Measurements from ENCODE around the gene CDKN1C.

CDKN1C gene

GRCh38 chr11:2916114-2916891 is 30.7 kb upstream of the CDKN1C start:
- H3K4me1 ChIP-seq (ENCODE audit: control insufficient read depth in 2 of 2, insufficient read depth in 1 of 2, low read depth in 1 of 2, low read length in 2 of 2): peaks cover 5 to 20% of the 10 kb centered on the region in 2 donors
- no peak overlapping the region for H3K4ac ChIP-seq (ENCODE audit: low read length)
- WGBS, 2 donors (ENCODE audit: extremely low coverage in 2 of 2, insufficient read length in 2 of 2, insufficient replicate concordance in 1 of 2): no CpG with 5 or more reads among the region's 20 CpGs
- H3K27me3 ChIP-seq (ENCODE audit: control insufficient read depth in 3 of 3, insufficient read depth in 3 of 3, low read depth in 1 of 3, low read length in 3 of 3): no peaks in the 10 kb centered on the region
- H2BK12ac ChIP-seq (ENCODE audit: low read length): peak overlapping the region; percentile 41
- no peak overlapping the region for H2AFZ ChIP-seq (ENCODE audit: low read length)
- no peak overlapping the region for H4K8ac ChIP-seq (ENCODE audit: low read depth, low read length)
- H3K23ac ChIP-seq (ENCODE audit: low read depth, low read length, poor library complexity): no peak overlapping the region
- no peak overlapping the region for H3K4me3 ChIP-seq (ENCODE audit: low read length in 2 of 2)
- H3K14ac ChIP-seq (ENCODE audit: low read length): peak overlapping the region; percentile 38
- peak overlapping the region; percentile 57 for H3K18ac ChIP-seq (ENCODE audit: low read length)
- no peaks in the 10 kb centered on the region for H3K36me3 ChIP-seq (replicated peaks in 1 of 2; ENCODE audit: control insufficient read depth in 2 of 2, insufficient read depth in 2 of 2, low read length in 2 of 2)
- no peak overlapping the region for H3K9ac ChIP-seq (ENCODE audit: low read depth, low read length, poor library complexity)
- peak overlapping the region; percentile 9 for H2BK15ac ChIP-seq (ENCODE audit: low read length)
- peak overlapping the region; percentile 37 for H2AK5ac ChIP-seq (ENCODE audit: low read depth, low read length)
- H3K9me3 ChIP-seq (replicated peaks in 1 of 2; ENCODE audit: control insufficient read depth in 2 of 2, insufficient read depth in 1 of 2, low read depth in 1 of 2, low read length in 2 of 2): no peaks in the 10 kb centered on the region
- no peak overlapping the region for H4K91ac ChIP-seq (ENCODE audit: low read depth, low read length, poor library complexity)
- no peaks in the 10 kb centered on the region for H3K79me1 ChIP-seq (ENCODE audit: low read depth, low read length)
- no peak overlapping the region for H3K27ac ChIP-seq (replicated peaks; ENCODE audit: low read length)
- no peak overlapping the region for H3K4me2 ChIP-seq (ENCODE audit: insufficient read depth, low read length, poor library complexity, severe bottlenecking)
- no peak overlapping the region for H2BK120ac ChIP-seq (ENCODE audit: low read depth, low read length)
- no peak for DNase-seq (ENCODE audit: low spot score)
- peak overlapping the region; percentile 39 for H2BK5ac ChIP-seq (ENCODE audit: low read length)

GRCh38 chr11:2915473-2915872 is 29.9 kb upstream of the CDKN1C start:
- Histone ChIP-seq H3K4me1 (ENCODE audit: control insufficient read depth in 2 of 2, insufficient read depth in 1 of 2, low read depth in 1 of 2, low read length in 2 of 2) (peaks cover 5 to 20% of the 10 kb centered on the region in 2 donors), H3K18ac (ENCODE audit: low read length) (peak overlapping the region; percentile 71), H2BK15ac (ENCODE audit: low read length) (peak overlapping the region; percentile 9), H3K4me2 (ENCODE audit: insufficient read depth, low read length, poor library complexity, severe bottlenecking) (no peak overlapping the region), H3K14ac (ENCODE audit: low read length) (no peak overlapping the region), H2BK120ac (ENCODE audit: low read depth, low read length) (no peak overlapping the region), H3K79me1 (ENCODE audit: low read depth, low read length) (no peaks in the 10 kb centered on the region), H3K9ac (ENCODE audit: low read depth, low read length, poor library complexity) (no peak overlapping the region), H3K23ac (ENCODE audit: low read depth, low read length, poor library complexity) (no peak overlapping the region), H3K4me3 (ENCODE audit: low read length in 2 of 2) (no peak overlapping the region), H4K91ac (ENCODE audit: low read depth, low read length, poor library complexity) (no peak overlapping the region), H2AFZ (ENCODE audit: low read length) (no peak overlapping the region), H3K27me3 (ENCODE audit: control insufficient read depth in 3 of 3, insufficient read depth in 3 of 3, low read depth in 1 of 3, low read length in 3 of 3) (no peaks in the 10 kb centered on the region), H2BK12ac (ENCODE audit: low read length) (peak overlapping the region; percentile 58), H3K4ac (ENCODE audit: low read length) (no peak overlapping the region), H3K9me3 (replicated peaks in 1 of 2; ENCODE audit: control insufficient read depth in 2 of 2, insufficient read depth in 1 of 2, low read depth in 1 of 2, low read length in 2 of 2) (no peaks in the 10 kb centered on the region), H4K8ac (ENCODE audit: low read depth, low read length) (no peak overlapping the region), H3K36me3 (replicated peaks in 1 of 2; ENCODE audit: control insufficient read depth in 2 of 2, insufficient read depth in 2 of 2, low read length in 2 of 2) (no peaks in the 10 kb centered on the region), H2BK5ac (ENCODE audit: low read length) (no peak overlapping the region), H2AK5ac (ENCODE audit: low read depth, low read length) (no peak overlapping the region), H3K27ac (replicated peaks; ENCODE audit: low read length) (no peak overlapping the region)
- no peak for DNase-seq (ENCODE audit: low spot score)
- WGBS, 2 donors (ENCODE audit: extremely low coverage in 2 of 2, insufficient read length in 2 of 2, insufficient replicate concordance in 1 of 2): no CpG with 5 or more reads among the region's 11 CpGs

- H2BK12ac ChIP-seq (ENCODE audit: low read length): peak overlapping the region; percentile 63
- peak overlapping the region; percentile 65 for H4K8ac ChIP-seq (ENCODE audit: low read depth, low read length)
- peak overlapping the region; percentile 56 for H3K14ac ChIP-seq (ENCODE audit: low read length)
- H3K27ac ChIP-seq (replicated peaks; ENCODE audit: low read length): no peak overlapping the region
- H3K4me1 ChIP-seq (ENCODE audit: control insufficient read depth in 2 of 2, insufficient read depth in 1 of 2, low read depth in 1 of 2, low read length in 2 of 2): peaks cover 5 to 20% of the 10 kb centered on the region in 2 donors
- WGBS, 2 donors (ENCODE audit: extremely low coverage in 2 of 2, insufficient read length in 2 of 2, insufficient replicate concordance in 1 of 2): no CpG with 5 or more reads among the region's 18 CpGs
- H3K4me3 ChIP-seq (ENCODE audit: low read length in 2 of 2): no peak overlapping the region
- no peak overlapping the region for H3K4me2 ChIP-seq (ENCODE audit: insufficient read depth, low read length, poor library complexity, severe bottlenecking)
- no peak overlapping the region for H3K18ac ChIP-seq (ENCODE audit: low read length)
- no peaks in the 10 kb centered on the region for H3K79me1 ChIP-seq (ENCODE audit: low read depth, low read length)
- H2AK5ac ChIP-seq (ENCODE audit: low read depth, low read length): peak overlapping the region; percentile 56
- no peak for DNase-seq (ENCODE audit: low spot score)
- H3K23ac ChIP-seq (ENCODE audit: low read depth, low read length, poor library complexity): no peak overlapping the region
- no peaks in the 10 kb centered on the region for H3K9me3 ChIP-seq (replicated peaks in 1 of 2; ENCODE audit: control insufficient read depth in 2 of 2, insufficient read depth in 1 of 2, low read depth in 1 of 2, low read length in 2 of 2)
- H2BK5ac ChIP-seq (ENCODE audit: low read length): no peak overlapping the region
- H3K36me3 ChIP-seq (replicated peaks in 1 of 2; ENCODE audit: control insufficient read depth in 2 of 2, insufficient read depth in 2 of 2, low read length in 2 of 2): no peaks in the 10 kb centered on the region
- peak overlapping the region; percentile 70 for H3K9ac ChIP-seq (ENCODE audit: low read depth, low read length, poor library complexity)
- H2BK15ac ChIP-seq (ENCODE audit: low read length): no peak overlapping the region
- no peak overlapping the region for H2BK120ac ChIP-seq (ENCODE audit: low read depth, low read length)
- H3K4ac ChIP-seq (ENCODE audit: low read length): no peak overlapping the region
- no peaks in the 10 kb centered on the region for H3K27me3 ChIP-seq (ENCODE audit: control insufficient read depth in 3 of 3, insufficient read depth in 3 of 3, low read depth in 1 of 3, low read length in 3 of 3)
- H4K91ac ChIP-seq (ENCODE audit: low read depth, low read length, poor library complexity): no peak overlapping the region
- H2AFZ ChIP-seq (ENCODE audit: low read length): no peak overlapping the region
Observed at GRCh38 chr11:2914455-2915195, 29.1 kb upstream of the CDKN1C start.

GRCh38 chr11:2913776-2914175 is 28.2 kb upstream of the CDKN1C start:
- peak overlapping the region in 1 of 2 donors; percentile 8 for H3K4me3 ChIP-seq (ENCODE audit: low read length in 2 of 2)
- peak overlapping the region; percentile 72 for H3K9ac ChIP-seq (ENCODE audit: low read depth, low read length, poor library complexity)
- no peak overlapping the region for H2BK12ac ChIP-seq (ENCODE audit: low read length)
- H3K9me3 ChIP-seq (replicated peaks in 1 of 2; ENCODE audit: control insufficient read depth in 2 of 2, insufficient read depth in 1 of 2, low read depth in 1 of 2, low read length in 2 of 2): no peaks in the 10 kb centered on the region
- DNase-seq (ENCODE audit: low spot score): no peak
- peak overlapping the region; percentile 87 for H2BK15ac ChIP-seq (ENCODE audit: low read length)
- peaks cover 5 to 20% of the 10 kb centered on the region in 2 donors for H3K4me1 ChIP-seq (ENCODE audit: control insufficient read depth in 2 of 2, insufficient read depth in 1 of 2, low read depth in 1 of 2, low read length in 2 of 2)
- no peak overlapping the region for H2AFZ ChIP-seq (ENCODE audit: low read length)
- no peak overlapping the region for H3K4me2 ChIP-seq (ENCODE audit: insufficient read depth, low read length, poor library complexity, severe bottlenecking)
- peak overlapping the region; percentile 20 for H3K23ac ChIP-seq (ENCODE audit: low read depth, low read length, poor library complexity)
- no peaks in the 10 kb centered on the region for H3K27me3 ChIP-seq (ENCODE audit: control insufficient read depth in 3 of 3, insufficient read depth in 3 of 3, low read depth in 1 of 3, low read length in 3 of 3)
- peak overlapping the region; percentile 83 for H4K8ac ChIP-seq (ENCODE audit: low read depth, low read length)
- no peak overlapping the region for H3K27ac ChIP-seq (replicated peaks; ENCODE audit: low read length)
- H3K18ac ChIP-seq (ENCODE audit: low read length): peak overlapping the region; percentile 42
- no peaks in the 10 kb centered on the region for H3K36me3 ChIP-seq (replicated peaks in 1 of 2; ENCODE audit: control insufficient read depth in 2 of 2, insufficient read depth in 2 of 2, low read length in 2 of 2)
- no peak overlapping the region for H2BK5ac ChIP-seq (ENCODE audit: low read length)
- H4K91ac ChIP-seq (ENCODE audit: low read depth, low read length, poor library complexity): no peak overlapping the region
- H3K4ac ChIP-seq (ENCODE audit: low read length): no peak overlapping the region
- no peak overlapping the region for H3K14ac ChIP-seq (ENCODE audit: low read length)
- peak overlapping the region; percentile 92 for H2AK5ac ChIP-seq (ENCODE audit: low read depth, low read length)
- no peaks in the 10 kb centered on the region for H3K79me1 ChIP-seq (ENCODE audit: low read depth, low read length)
- WGBS, 2 donors (ENCODE audit: extremely low coverage in 2 of 2, insufficient read length in 2 of 2, insufficient replicate concordance in 1 of 2): no CpG with 5 or more reads among the region's 9 CpGs
- no peak overlapping the region for H2BK120ac ChIP-seq (ENCODE audit: low read depth, low read length)
